Trophoblast cell (in vitro differentiated cells and primary cell): ENCODE data around the gene CEP170.

Source experiments
- DNase-seq, 2 donors: peaks; one replicate each; pipeline ENCODE4 v3.0.0-alpha.2; 2016
- H2AFZ ChIP-seq: 2 replicates; pipeline ENCODE4 v1.6.1; 2013; ENCODE audit warnings: low read length, moderate library complexity, mild to moderate bottlenecking; ENCODE audit not compliant: insufficient read depth, poor library complexity
- H2AK5ac ChIP-seq: 2 replicates; pipeline ENCODE4 v1.6.1; 2013; ENCODE audit warnings: mild to moderate bottlenecking, low read length
- H2BK120ac ChIP-seq: 2 replicates; pipeline ENCODE4 v1.6.1; 2013; ENCODE audit warnings: low read length, mild to moderate bottlenecking, moderate library complexity; ENCODE audit not compliant: insufficient read depth, poor library complexity
- H2BK12ac ChIP-seq: 2 replicates; pipeline ENCODE4 v1.6.1; 2013; ENCODE audit warnings: mild to moderate bottlenecking, low read length, moderate library complexity
- H2BK5ac ChIP-seq: 2 replicates; pipeline ENCODE4 v1.6.1; 2013; ENCODE audit warnings: low read length, low read depth, moderate library complexity, mild to moderate bottlenecking; ENCODE audit not compliant: poor library complexity
- H3K14ac ChIP-seq: 2 replicates; pipeline ENCODE4 v1.6.1; 2013; ENCODE audit warnings: mild to moderate bottlenecking, low read length
- H3K18ac ChIP-seq: 2 replicates; pipeline ENCODE4 v1.6.1; 2013; ENCODE audit warnings: mild to moderate bottlenecking, low read length
- H3K23ac ChIP-seq: 2 replicates; pipeline ENCODE4 v1.6.1; 2013; ENCODE audit warnings: low read length
- H3K27ac ChIP-seq: 2 replicates; pipeline ENCODE4 v1.5.1; 2013; ENCODE audit warnings: low read depth, mild to moderate bottlenecking, inconsistent platforms, low read length, moderate library complexity
- H3K27me3 ChIP-seq: 2 replicates; pipeline ENCODE4 v1.6.1; 2013; ENCODE audit warnings: inconsistent platforms, mild to moderate bottlenecking, low read length, moderate library complexity; ENCODE audit not compliant: insufficient read depth
- H3K36me3 ChIP-seq, 2 experiments: 1 replicate in 1 of 2; 2 replicates in 1 of 2; pipeline ENCODE4 v1.6.1; 2013; ENCODE audit warnings: low read length in 2 of 2, mild to moderate bottlenecking in 2 of 2, moderate library complexity in 1 of 2; ENCODE audit not compliant: insufficient read depth in 2 of 2, control insufficient read depth in 1 of 2
- H3K4ac ChIP-seq: 2 replicates; pipeline ENCODE4 v1.6.1; 2013; ENCODE audit warnings: low read depth, mild to moderate bottlenecking, low read length, moderate library complexity
- H3K4me1 ChIP-seq, 2 experiments: 1 replicate in 1 of 2; 2 replicates in 1 of 2; pipeline ENCODE4 v1.6.1; 2013; ENCODE audit warnings: low read length in 2 of 2, mild to moderate bottlenecking in 2 of 2, moderate library complexity in 1 of 2; ENCODE audit not compliant: insufficient read depth in 2 of 2, control insufficient read depth in 1 of 2
- H3K4me2 ChIP-seq: 2 replicates; pipeline ENCODE4 v1.6.1; 2013; ENCODE audit warnings: inconsistent platforms, mild to moderate bottlenecking, low read length, moderate library complexity
- H3K4me3 ChIP-seq: 2 replicates; pipeline ENCODE4 v1.5.1; 2013; ENCODE audit warnings: mild to moderate bottlenecking, low read depth, low read length, inconsistent platforms
- H3K79me1 ChIP-seq: one replicate; pipeline ENCODE4 v1.6.1; 2013; ENCODE audit warnings: low read length
- H3K79me2 ChIP-seq: 2 replicates; pipeline ENCODE4 v1.6.1; 2013; ENCODE audit warnings: low read length, mild to moderate bottlenecking; ENCODE audit not compliant: control insufficient read depth, insufficient read depth, poor library complexity
- H3K9ac ChIP-seq: 2 replicates; pipeline ENCODE4 v1.6.1; 2013; ENCODE audit warnings: mild to moderate bottlenecking, low read length
- H3K9me3 ChIP-seq: 2 replicates; pipeline ENCODE4 v1.6.1; 2013; ENCODE audit warnings: low read depth, mild to moderate bottlenecking, control low read depth, inconsistent platforms, low read length; ENCODE audit not compliant: insufficient read depth
- H4K12ac ChIP-seq: 2 replicates; pipeline ENCODE4 v1.6.1; 2013; ENCODE audit warnings: low read depth, mild to moderate bottlenecking, low read length, moderate library complexity
- H4K8ac ChIP-seq: 2 replicates; pipeline ENCODE4 v1.6.1; 2013; ENCODE audit warnings: low read depth, mild to moderate bottlenecking, low read length, moderate library complexity
- H4K91ac ChIP-seq: one replicate; pipeline ENCODE4 v1.6.1; 2013; ENCODE audit warnings: low read depth, mild to moderate bottlenecking, low read length, moderate library complexity
- WGBS: extraction: QIAGEN DNeasy Blood & Tissue Kit; methylation state at CpG from one replicate; pipeline ENCODE4 v1.1.7; 2013; ENCODE audit warnings: missing lambda C conversion rate; ENCODE audit not compliant: insufficient read length, insufficient coverage; ENCODE audit errors: extremely low coverage; 5-methylcytosine and 5-hydroxymethylcytosine counted together

Gene CEP170

GRCh38 chr1:243229526-243229925, 25.6 kb downstream of the CEP170 start:
- Histone ChIP-seq H4K12ac (no peak overlapping the region), H2BK12ac (no peak overlapping the region), H3K79me2 (peaks cover 2% of the 10 kb centered on the region), H4K8ac (no peak overlapping the region), H3K9ac (no peak overlapping the region), H2BK5ac (no peak overlapping the region), H4K91ac (no peak overlapping the region), H3K4ac (peak overlapping the region; percentile 83), H3K36me3 (peaks cover 0 to 2% of the 10 kb centered on the region in 2 experiments), H2AK5ac (no peak overlapping the region), H3K14ac (no peak overlapping the region), H3K27ac (no peak overlapping the region), H2BK120ac (no peak overlapping the region), H3K23ac (peak overlapping the region; percentile 86), H3K9me3 (peaks cover 4% of the 10 kb centered on the region), H2AFZ (no peak overlapping the region), H3K79me1 (no peaks in the 10 kb centered on the region), H3K18ac (no peak overlapping the region), H3K4me1 (peaks cover 0 to 2% of the 10 kb centered on the region in 2 experiments), H3K4me3 (no peak overlapping the region), H3K4me2 (no peak overlapping the region), H3K27me3 (no peaks in the 10 kb centered on the region)
- no peak for DNase-seq
- no CpG with 5 or more reads among the region's 1 CpG for WGBS

GRCh38 chr1:243227622-243228021, 27.5 kb downstream of the CEP170 start:
- Histone ChIP-seq H3K27me3 (no peaks in the 10 kb centered on the region), H3K23ac (no peak overlapping the region), H3K4ac (no peak overlapping the region), H3K79me2 (peaks cover 2% of the 10 kb centered on the region), H3K27ac (no peak overlapping the region), H3K14ac (no peak overlapping the region), H2BK5ac (no peak overlapping the region), H3K4me2 (no peak overlapping the region), H3K9ac (no peak overlapping the region), H2AK5ac (no peak overlapping the region), H4K12ac (no peak overlapping the region), H4K8ac (no peak overlapping the region), H3K9me3 (peaks cover 4% of the 10 kb centered on the region), H4K91ac (no peak overlapping the region), H2BK12ac (no peak overlapping the region), H3K18ac (no peak overlapping the region), H3K36me3 (peaks cover 0 to 2% of the 10 kb centered on the region in 2 experiments), H3K4me3 (no peak overlapping the region), H3K4me1 (peaks cover 0 to 2% of the 10 kb centered on the region in 2 experiments), H2AFZ (no peak overlapping the region), H2BK120ac (no peak overlapping the region), H3K79me1 (no peaks in the 10 kb centered on the region)
- no CpG with 5 or more reads among the region's 2 CpGs for WGBS
- DNase-seq: no peak

GRCh38 chr1:243218059-243218458, 37.0 kb downstream of the CEP170 start:
- no peak overlapping the region for H2BK12ac ChIP-seq
- H2BK120ac ChIP-seq: no peak overlapping the region
- H3K14ac ChIP-seq: no peak overlapping the region
- H3K9ac ChIP-seq: no peak overlapping the region
- no peak overlapping the region for H4K12ac ChIP-seq
- no peak for DNase-seq
- no peak overlapping the region for H3K27ac ChIP-seq
- no peak overlapping the region for H2AFZ ChIP-seq
- no peak overlapping the region for H2AK5ac ChIP-seq
- H2BK5ac ChIP-seq: no peak overlapping the region
- no peaks in the 10 kb centered on the region for H3K4me1 ChIP-seq
- no peaks in the 10 kb centered on the region for H3K79me2 ChIP-seq
- no peak overlapping the region for H3K18ac ChIP-seq
- no peak overlapping the region for H3K4me2 ChIP-seq
- no peak overlapping the region for H3K4me3 ChIP-seq
- H3K23ac ChIP-seq: no peak overlapping the region
- H3K27me3 ChIP-seq: no peaks in the 10 kb centered on the region
- H3K36me3 ChIP-seq: peaks cover 4 to 9% of the 10 kb centered on the region in 2 experiments
- no peaks in the 10 kb centered on the region for H3K79me1 ChIP-seq
- H4K8ac ChIP-seq: no peak overlapping the region
- H3K9me3 ChIP-seq: no peaks in the 10 kb centered on the region
- H4K91ac ChIP-seq: no peak overlapping the region
- H3K4ac ChIP-seq: no peak overlapping the region

- H3K4ac ChIP-seq: no peak overlapping the region
- no peak overlapping the region for H4K12ac ChIP-seq
- H3K27ac ChIP-seq: no peak overlapping the region
- H3K36me3 ChIP-seq: peaks cover 7 to 11% of the 10 kb centered on the region in 2 experiments
- no peaks in the 10 kb centered on the region for H3K4me1 ChIP-seq
- no peak overlapping the region for H2BK120ac ChIP-seq
- no peaks in the 10 kb centered on the region for H3K79me1 ChIP-seq
- H4K91ac ChIP-seq: no peak overlapping the region
- H3K18ac ChIP-seq: no peak overlapping the region
- no CpG with 5 or more reads among the region's 2 CpGs for WGBS
- H3K14ac ChIP-seq: no peak overlapping the region
- no peaks in the 10 kb centered on the region for H3K9me3 ChIP-seq
- no peak overlapping the region for H4K8ac ChIP-seq
- no peak overlapping the region for H3K9ac ChIP-seq
- no peak for DNase-seq
- H3K27me3 ChIP-seq: no peaks in the 10 kb centered on the region
- H2BK12ac ChIP-seq: no peak overlapping the region
- no peak overlapping the region for H2AFZ ChIP-seq
- H3K23ac ChIP-seq: no peak overlapping the region
- no peak overlapping the region for H2BK5ac ChIP-seq
- H3K4me2 ChIP-seq: no peak overlapping the region
- no peak overlapping the region for H2AK5ac ChIP-seq
- H3K4me3 ChIP-seq: no peak overlapping the region
- H3K79me2 ChIP-seq: no peaks in the 10 kb centered on the region
These were observed 37.7 kb downstream of the CEP170 start for GRCh38 chr1:243217349-243217748.
